Chondrocyte (in vitro differentiated cells): ENCODE results near the gene ETV4. TPM values are rescaled to one million over a fixed set of nuclear protein-coding genes. Genes with fewer than 3 reads are reported as not detected.

Source experiments
- DNase-seq: peaks from one replicate; pipeline ENCODE4 v3.0.0; 2021; ENCODE audit warnings: mixed read lengths, low spot score
- H3K27ac Mint-ChIP-seq: one replicate; pipeline ENCODE4 v1.8.0; 2021; ENCODE audit warnings: mild to moderate bottlenecking, moderate library complexity, mixed read lengths; ENCODE audit not compliant: unreplicated experiment
- H3K27me3 Mint-ChIP-seq: 2 replicates; pipeline ENCODE4 v1.8.0; 2021; ENCODE audit warnings: low read depth, mixed read lengths
- H3K36me3 Mint-ChIP-seq: 2 replicates; pipeline ENCODE4 v1.8.0; 2021; ENCODE audit warnings: low read depth, mixed read lengths
- H3K4me1 Mint-ChIP-seq: 2 replicates; pipeline ENCODE4 v1.8.0; 2021; ENCODE audit warnings: low read depth, mild to moderate bottlenecking, mixed read lengths
- H3K4me3 Mint-ChIP-seq: one replicate; pipeline ENCODE4 v1.8.0; 2021; ENCODE audit warnings: mild to moderate bottlenecking, moderate library complexity, mixed read lengths; ENCODE audit not compliant: unreplicated experiment
- H3K9me3 Mint-ChIP-seq: 2 replicates; pipeline ENCODE4 v1.8.0; 2021; ENCODE audit warnings: low read depth, mixed read lengths
- total RNA-seq: library from RNA; stranded (reverse); gene quantifications from 3 replicates; pipeline ENCODE4 v1.2.1, GENCODE V29; 2021
- TF ChIP-seq, protein P1 (sequence below): fragments of 200-600 bp; sonication (generic); IDR thresholded peaks from 2 replicates; pipeline ENCODE4 v1.5.0; 2021; ENCODE audit warnings: antibody characterized with exemption, mild to moderate bottlenecking, moderate library complexity

Gene ETV4
- total RNA-seq, 1 donor from 2014 or later: 1.1 TPM

DNA sequence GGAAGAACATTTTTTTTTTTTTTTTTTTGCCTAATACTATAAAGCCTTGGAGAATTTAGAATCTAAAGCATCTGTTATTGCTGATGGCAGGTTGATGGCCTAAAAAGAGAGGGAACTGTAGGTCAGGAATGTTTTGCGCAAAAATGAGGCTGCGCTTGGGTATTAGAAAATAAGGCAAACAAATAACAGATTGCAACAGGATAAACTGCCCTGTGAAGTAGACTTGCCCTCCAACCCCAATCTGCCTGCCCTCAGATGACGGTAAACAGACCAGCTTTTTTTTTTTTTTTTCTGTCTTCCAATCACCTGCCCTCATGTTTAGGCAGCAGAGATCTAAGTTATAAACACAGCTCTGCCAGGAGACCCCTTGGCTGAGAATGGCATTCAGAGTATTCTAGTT, 66.2 kb downstream of the ETV4 start:
- H3K4me1 Mint-ChIP-seq: peaks cover 20% of the 10 kb centered on the region
- no peaks in the 10 kb centered on the region for H3K36me3 Mint-ChIP-seq
- TF ChIP-seq, protein P1, sequence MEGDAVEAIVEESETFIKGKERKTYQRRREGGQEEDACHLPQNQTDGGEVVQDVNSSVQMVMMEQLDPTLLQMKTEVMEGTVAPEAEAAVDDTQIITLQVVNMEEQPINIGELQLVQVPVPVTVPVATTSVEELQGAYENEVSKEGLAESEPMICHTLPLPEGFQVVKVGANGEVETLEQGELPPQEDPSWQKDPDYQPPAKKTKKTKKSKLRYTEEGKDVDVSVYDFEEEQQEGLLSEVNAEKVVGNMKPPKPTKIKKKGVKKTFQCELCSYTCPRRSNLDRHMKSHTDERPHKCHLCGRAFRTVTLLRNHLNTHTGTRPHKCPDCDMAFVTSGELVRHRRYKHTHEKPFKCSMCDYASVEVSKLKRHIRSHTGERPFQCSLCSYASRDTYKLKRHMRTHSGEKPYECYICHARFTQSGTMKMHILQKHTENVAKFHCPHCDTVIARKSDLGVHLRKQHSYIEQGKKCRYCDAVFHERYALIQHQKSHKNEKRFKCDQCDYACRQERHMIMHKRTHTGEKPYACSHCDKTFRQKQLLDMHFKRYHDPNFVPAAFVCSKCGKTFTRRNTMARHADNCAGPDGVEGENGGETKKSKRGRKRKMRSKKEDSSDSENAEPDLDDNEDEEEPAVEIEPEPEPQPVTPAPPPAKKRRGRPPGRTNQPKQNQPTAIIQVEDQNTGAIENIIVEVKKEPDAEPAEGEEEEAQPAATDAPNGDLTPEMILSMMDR: no peak
- DNase-seq: no peak
- no peak overlapping the region for H3K27ac Mint-ChIP-seq
- no peaks in the 10 kb centered on the region for H3K9me3 Mint-ChIP-seq
- H3K27me3 Mint-ChIP-seq: no peaks in the 10 kb centered on the region
- H3K4me3 Mint-ChIP-seq: no peak overlapping the region

Other genes with a start within 250 kb of the ETV4 start
- gene ARL4D, start 147.3 kb downstream of the ETV4 start, total RNA-seq: 33.8 to 38.0 TPM (median 37.5 TPM) in 3 replicates
- 39.0 to 49.6 TPM (median 49.2 TPM) in 3 replicates for gene DHX8, start 62.4 kb downstream of the ETV4 start, total RNA-seq
- gene MEOX1, start 115.6 kb upstream of the ETV4 start, total RNA-seq: 0.07 TPM in 1 of 3 replicates, not detected in the others
- gene SOST, start 212.5 kb upstream of the ETV4 start, total RNA-seq: not detected in 3 replicates
- gene DUSP3, start 232.6 kb upstream of the ETV4 start, total RNA-seq: 39.4 to 60.2 TPM (median 57.7 TPM) in 3 replicates
- gene CFAP97D1, start 234.1 kb upstream of the ETV4 start, total RNA-seq: not detected in 3 replicates